HepG2 (cell line): ENCODE data around the gene SMC1B. TPM values are rescaled to one million over a fixed set of nuclear protein-coding genes. Genes with fewer than 3 reads are reported as not detected.

Source experiments
- ATM ChIP-seq: fragments of 450-650 bp; IDR thresholded peaks from 2 replicates; pipeline ENCODE4 v1.7.1; 2017; ENCODE audit warnings: mild to moderate bottlenecking, borderline replicate concordance
- CREM ChIP-seq, 2 experiments: sonication (generic) in 1 of 2; formaldehyde crosslinking in 1 of 2; IDR thresholded peaks; 2 replicates each; pipeline versions ENCODE4 v1.4.0 to v1.6.1; 2016 to 2020; ENCODE audit warnings: antibody characterized with exemption in 1 of 2, mild to moderate bottlenecking in 1 of 2, missing genetic modification reagents in 1 of 2
- ETV6 ChIP-seq: sonication (generic); formaldehyde crosslinking; conservative IDR thresholded peaks from 2 replicates; pipeline ENCODE4 v1.4.0; 2020; ENCODE audit warnings: missing genetic modification reagents
- KLF16 ChIP-seq, 2 experiments: sonication (generic) in 1 of 2; formaldehyde crosslinking in 1 of 2; IDR thresholded peaks; 2 replicates each; pipeline versions ENCODE4 v1.6.1 to v1.8.0; 2016 to 2023; ENCODE audit warnings: missing genetic modification reagents in 2 of 2, missing compliant biosample characterization in 1 of 2
- NFAT5 ChIP-seq: sonication (generic); formaldehyde crosslinking; IDR thresholded peaks from 2 replicates; pipeline ENCODE4 v1.4.0; 2020; ENCODE audit warnings: missing genetic modification reagents
- NRL ChIP-seq: sonication (generic); formaldehyde crosslinking; IDR thresholded peaks from 2 replicates; pipeline ENCODE4 v1.5.0; 2020; ENCODE audit warnings: missing genetic modification reagents, mild to moderate bottlenecking, moderate library complexity, borderline replicate concordance
- REST ChIP-seq, 2 experiments: IDR thresholded peaks; 2 replicates each; pipeline ENCODE4 v1.6.1; 2011 to 2012; ENCODE audit warnings: low read length in 2 of 2, borderline replicate concordance in 1 of 2, low read depth in 1 of 2, mild to moderate bottlenecking in 1 of 2, moderate library complexity in 1 of 2
- SMARCE1 ChIP-seq: fragments of 450-650 bp; IDR thresholded peaks from 2 replicates; pipeline ENCODE4 v1.6.1; 2017; ENCODE audit warnings: borderline replicate concordance
- TAF1 ChIP-seq: sonication (generic); formaldehyde crosslinking; IDR thresholded peaks from 2 replicates; pipeline ENCODE4 v1.4.0; 2020; ENCODE audit warnings: missing genetic modification reagents
- ZNF558 ChIP-seq: sonication (generic); formaldehyde crosslinking; IDR thresholded peaks from 2 replicates; pipeline ENCODE4 v1.9.0; 2022; ENCODE audit warnings: mild to moderate bottlenecking, missing genetic modification reagents, borderline replicate concordance
- ZNF562 ChIP-seq: sonication (generic); formaldehyde crosslinking; IDR thresholded peaks from 2 replicates; pipeline ENCODE4 v1.8.0; 2022; ENCODE audit warnings: missing genetic modification reagents, borderline replicate concordance
- ZNF609 ChIP-seq: sonication (generic); formaldehyde crosslinking; IDR thresholded peaks from 2 replicates; pipeline ENCODE4 v1.4.0; 2020; ENCODE audit warnings: mild to moderate bottlenecking, missing genetic modification reagents, borderline replicate concordance
- ZNF670 ChIP-seq: sonication (generic); formaldehyde crosslinking; IDR thresholded peaks from 2 replicates; pipeline ENCODE4 v1.8.0; 2022; ENCODE audit warnings: mild to moderate bottlenecking, missing genetic modification reagents, borderline replicate concordance
- ZNF816 ChIP-seq: sonication (generic); formaldehyde crosslinking; IDR thresholded peaks from 2 replicates; pipeline ENCODE4 v1.8.0; 2022; ENCODE audit warnings: missing genetic modification reagents, mild to moderate bottlenecking, borderline replicate concordance
- ZSCAN29 ChIP-seq: sonication (generic); formaldehyde crosslinking; conservative IDR thresholded peaks from 2 replicates; pipeline ENCODE4 v1.4.0; 2020; ENCODE audit warnings: mild to moderate bottlenecking, missing genetic modification reagents
- polyA plus RNA-seq, 8 experiments: library from polyadenylated mRNA; depleted of rRNA in 3 of 8; stranded (reverse) in 7 of 8; unstranded in 1 of 8; fragments of >200 nt; fragmentation: Illumina TruSeq in 4 of 8; extraction: Trizol in 4 of 8; gene quantifications; 2 replicates each; pipeline versions ENCODE4 v1.2.1 to v1.2.3, GENCODE V29; 2011 to 2016; ENCODE audit warnings: low read depth in 4 of 8, missing spikeins in 1 of 8, mixed read lengths in 1 of 8; ENCODE audit not compliant: insufficient read depth in 1 of 8
- total RNA-seq, 5 experiments: library from RNA; depleted of rRNA; stranded (reverse); fragments of >200 nt; fragmentation: Illumina TruSeq; extraction: Trizol; gene quantifications; 2 replicates each; pipeline ENCODE4 v1.2.3, GENCODE V29; 2016; ENCODE audit warnings: low read depth in 1 of 5

The SMC1B gene
- total and polyA plus RNA-seq, 2 of the 13 experiments (the other 11 are each of a cell fraction or from before 2014, with no cell fraction given) = not detected

- TF ChIP-seq ZNF609 (CRISPR knock-in tag) (peak; percentile 33; the same call in 1 of the 2 replicates), ZNF816 (no peak), ZNF562 (CRISPR knock-in tag) (no peak), ZNF670 (CRISPR knock-in tag) (no peak), TAF1 (CRISPR knock-in tag) (peak; percentile 18; the same call in 1 of the 2 replicates), NFAT5 (CRISPR knock-in tag) (no peak), ZNF558 (CRISPR knock-in tag) (no peak), SMARCE1 (no peak), ZSCAN29 (CRISPR knock-in tag) (0 out of 2 replicates have a peak, but pooled peaks have one; percentile 58), REST (IDR thresholded peaks at IDR 0.05; ENCODE audit: borderline replicate concordance in 1 of 2, low read depth in 1 of 2, low read length in 2 of 2) (no peak), ETV6 (CRISPR knock-in tag) (no peak), NRL (CRISPR knock-in tag) (peak; percentile 72), ATM (no peak), KLF16 (CRISPR knock-in tag; IDR thresholded peaks at IDR 0.05) (0 out of 4 replicates have a peak, but pooled peaks of 1 of the 2 experiments have one; percentile 45), CREM (IDR thresholded peaks at IDR 0.05) (no peak), CREM (CRISPR knock-in tag; IDR thresholded peaks at IDR 0.05) (no peak)
These were observed 22.2 kb upstream of the SMC1B start (continued) for GRCh38 chr22:45435544-45436139.
